Measurements from ENCODE around the gene RNU1-1. TPM values are rescaled to one million over a fixed set of nuclear protein-coding genes. Genes with fewer than 3 reads are reported as not detected.
"Not testable (repeated sequence)": the region's sequence is repeated elsewhere in the genome, so short reads cannot be mapped to it uniquely, and the experiment has no call there.

RNU1-1 gene
- 6,072 TPM for total RNA-seq
- long read RNA-seq: 0 reads

DNA sequence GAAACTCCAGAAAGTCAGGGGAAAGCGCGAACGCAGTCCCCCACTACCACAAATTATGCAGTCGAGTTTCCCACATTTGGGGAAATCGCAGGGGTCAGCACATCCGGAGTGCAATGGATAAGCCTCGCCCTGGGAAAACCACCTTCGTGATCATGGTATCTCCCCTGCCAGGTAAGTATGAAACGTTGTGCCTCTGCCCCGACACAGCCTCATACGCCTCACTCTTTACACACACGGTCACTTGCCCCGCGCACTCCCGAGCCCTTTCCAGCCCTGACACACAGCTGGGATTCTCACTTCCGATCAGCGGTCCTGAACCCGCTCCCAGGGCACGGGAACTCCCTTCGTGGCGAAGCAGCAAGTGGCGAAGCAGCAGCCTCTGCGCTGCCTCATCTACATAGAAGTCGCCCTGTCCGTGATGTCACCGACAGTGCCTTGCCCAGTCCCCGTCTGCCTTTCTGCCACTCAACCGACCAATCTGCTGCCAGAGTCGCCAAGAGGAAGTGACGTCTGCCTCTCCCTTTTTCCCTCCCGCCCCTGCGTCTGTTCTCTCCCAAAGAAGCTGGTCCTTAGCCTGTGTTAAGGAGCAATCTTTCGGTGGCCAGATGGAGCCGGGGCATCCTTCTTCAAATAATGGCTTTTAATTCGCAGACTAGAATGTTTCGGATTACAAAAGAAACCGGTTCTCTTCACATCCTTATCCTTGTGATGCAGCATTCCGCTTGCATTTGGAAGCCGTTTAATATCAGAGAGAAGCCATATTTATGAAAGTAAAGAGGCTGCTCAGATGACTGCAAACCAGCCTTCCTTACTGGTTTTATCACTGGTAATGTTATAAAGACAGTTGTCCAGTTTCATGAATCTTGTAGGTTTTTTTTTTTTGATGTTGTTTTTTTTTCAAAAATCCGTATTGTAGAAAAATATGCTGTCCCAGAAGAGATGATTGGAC is at the start of gene RNU1-1:
TSS of gene RNU1-1 (minus strand) at position 179 of the 949 bp plus-strand sequence.
- Histone ChIP-seq H3K27me3 (ENCODE audit: low read depth) (peaks cover 23% of the 10 kb centered on the region), H3K4me3 (peak within 1 kb of the TSS; percentile 61), H3K27ac (replicated peaks) (peak within 1 kb of the TSS; percentile 84)
- intact Hi-C loops (cut with micrococcal nuclease); H3K9me3 ChIP-seq (replicated peaks); H3K4me1 ChIP-seq; H3K36me3 ChIP-seq: not testable (repeated sequence)
- peak; percentile 78 for DNase-seq

DNA sequence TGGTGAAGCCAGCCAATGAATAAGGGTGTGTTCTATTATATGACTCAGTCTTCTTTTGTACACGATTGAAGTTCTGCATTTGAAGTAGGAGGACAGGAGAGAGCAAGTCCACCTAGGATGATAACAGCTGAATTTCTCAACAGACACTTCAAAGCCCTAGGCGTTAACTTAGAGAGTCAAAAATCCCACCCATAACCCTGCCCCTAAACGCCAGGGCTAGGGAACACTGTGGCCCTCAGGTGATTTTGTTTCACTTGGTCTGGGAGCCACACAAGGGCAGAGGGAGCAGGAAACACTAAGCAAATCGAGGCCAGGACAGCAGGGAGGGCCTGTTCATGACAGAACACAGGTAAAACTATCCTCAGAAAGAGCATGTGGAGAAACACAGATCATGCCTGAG is 47.0 kb upstream of the RNU1-1 start:
- H3K9me3 ChIP-seq (replicated peaks); H3K36me3 ChIP-seq; H3K27me3 ChIP-seq (ENCODE audit: low read depth); H3K4me1 ChIP-seq; DNase-seq; H3K4me3 ChIP-seq; intact Hi-C loops (cut with micrococcal nuclease); H3K27ac ChIP-seq (replicated peaks): not testable (repeated sequence)

DNA sequence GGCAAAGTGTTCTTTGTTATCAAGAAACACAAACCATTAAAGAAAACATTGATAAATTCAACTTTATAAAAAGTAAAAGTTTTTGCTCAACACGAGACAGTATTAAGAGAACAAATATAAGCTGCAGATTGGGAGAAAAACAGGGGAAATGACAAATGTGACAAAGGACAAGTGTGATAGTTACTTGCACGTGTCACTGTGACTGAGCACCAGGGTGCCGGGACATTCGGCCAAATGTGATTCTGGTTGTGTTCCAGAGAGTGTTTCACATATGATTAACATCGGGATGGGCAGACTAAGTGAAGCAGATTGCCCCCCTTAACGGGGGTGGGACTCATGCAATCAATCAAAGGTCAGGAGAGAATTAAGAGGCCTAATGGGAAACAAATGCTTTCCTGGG is 46.4 kb upstream of the RNU1-1 start:
- H3K36me3 ChIP-seq; H3K27ac ChIP-seq (replicated peaks); DNase-seq; intact Hi-C loops (cut with micrococcal nuclease); H3K9me3 ChIP-seq (replicated peaks); H3K4me3 ChIP-seq; H3K27me3 ChIP-seq (ENCODE audit: low read depth); H3K4me1 ChIP-seq: not testable (repeated sequence)

- H3K4me1 ChIP-seq; H3K36me3 ChIP-seq; H3K9me3 ChIP-seq (replicated peaks); H3K27me3 ChIP-seq (ENCODE audit: low read depth); H3K4me3 ChIP-seq; intact Hi-C loops (cut with micrococcal nuclease); DNase-seq; H3K27ac ChIP-seq (replicated peaks): not testable (repeated sequence)
Observed at GRCh38 chr1:16559688-16560087, 45.6 kb upstream of the RNU1-1 start.

GRCh38 chr1:16557034-16557433 is 42.9 kb upstream of the RNU1-1 start:
- H3K27ac ChIP-seq (replicated peaks); H3K4me1 ChIP-seq; H3K27me3 ChIP-seq (ENCODE audit: low read depth); DNase-seq; H3K4me3 ChIP-seq; H3K9me3 ChIP-seq (replicated peaks); intact Hi-C loops (cut with micrococcal nuclease); H3K36me3 ChIP-seq: not testable (repeated sequence)

- H3K27ac ChIP-seq (replicated peaks); H3K4me1 ChIP-seq; H3K4me3 ChIP-seq; DNase-seq; H3K36me3 ChIP-seq; H3K9me3 ChIP-seq (replicated peaks); intact Hi-C loops (cut with micrococcal nuclease): not testable (repeated sequence)
- H3K27me3 ChIP-seq (ENCODE audit: low read depth): peaks cover 10% of the 10 kb centered on the region
Observed at GRCh38 chr1:16553244-16553643, 39.2 kb upstream of the RNU1-1 start.

GRCh38 chr1:16550212-16550918 is 36.3 kb upstream of the RNU1-1 start:
- peaks cover 18% of the 10 kb centered on the region for H3K27me3 ChIP-seq (ENCODE audit: low read depth)
- H3K4me1 ChIP-seq; H3K36me3 ChIP-seq; H3K4me3 ChIP-seq; intact Hi-C loops (cut with micrococcal nuclease); DNase-seq; H3K9me3 ChIP-seq (replicated peaks); H3K27ac ChIP-seq (replicated peaks): not testable (repeated sequence)

DNA sequence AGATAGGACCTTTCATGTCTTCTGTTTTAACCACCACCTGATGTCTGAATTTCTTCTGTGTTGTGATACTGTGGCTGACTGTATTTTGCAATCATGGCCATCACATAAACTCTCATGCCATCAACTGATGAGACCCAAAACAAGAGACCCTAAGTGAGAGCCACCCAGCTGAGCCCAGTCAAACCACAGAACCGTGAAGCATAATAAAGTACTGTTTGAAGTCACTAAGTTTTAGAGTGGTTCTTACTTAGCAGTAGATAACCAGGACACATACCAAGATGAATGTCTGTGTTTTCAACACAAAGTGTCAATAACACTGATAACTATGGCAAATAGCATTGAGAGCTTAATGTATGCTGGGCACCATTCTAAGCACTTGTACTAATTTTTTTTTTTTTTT is 35.5 kb upstream of the RNU1-1 start:
- H3K4me1 ChIP-seq; H3K9me3 ChIP-seq (replicated peaks); H3K4me3 ChIP-seq; H3K36me3 ChIP-seq; H3K27ac ChIP-seq (replicated peaks); DNase-seq; intact Hi-C loops (cut with micrococcal nuclease): not testable (repeated sequence)
- peaks cover 26% of the 10 kb centered on the region for H3K27me3 ChIP-seq (ENCODE audit: low read depth)

GRCh38 chr1:16547502-16548241 is 33.6 kb upstream of the RNU1-1 start:
- intact Hi-C loops (cut with micrococcal nuclease): not testable (repeated sequence)

DNA sequence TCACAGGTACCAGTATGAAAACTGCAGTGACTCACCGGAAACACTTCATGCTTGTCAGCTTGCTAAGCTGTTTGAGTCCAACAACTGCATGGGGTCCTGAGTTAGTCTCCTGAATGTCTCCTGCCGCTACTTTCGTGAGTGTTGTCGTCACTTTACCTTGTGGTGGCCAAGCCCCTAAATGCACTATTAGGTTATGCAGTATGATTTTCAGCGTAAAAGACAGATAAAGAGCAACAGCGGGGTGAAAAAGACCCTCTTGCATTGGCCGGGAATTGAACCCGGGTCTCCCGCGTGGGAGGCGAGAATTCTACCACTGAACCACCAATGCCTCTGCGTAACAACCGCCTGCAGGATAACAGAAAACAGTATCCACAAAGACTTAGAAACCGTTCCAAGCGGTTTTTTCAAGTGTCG is 31.6 kb upstream of the RNU1-1 start:
- H3K36me3 ChIP-seq; H3K9me3 ChIP-seq (replicated peaks); intact Hi-C loops (cut with micrococcal nuclease); DNase-seq; H3K4me3 ChIP-seq; H3K27ac ChIP-seq (replicated peaks); H3K4me1 ChIP-seq: not testable (repeated sequence)
- peaks cover 24% of the 10 kb centered on the region for H3K27me3 ChIP-seq (ENCODE audit: low read depth)

More at GRCh38 chr1:16547502-16548241, 33.6 kb upstream of the RNU1-1 start:
- not testable (repeated sequence) for H3K9me3 ChIP-seq (replicated peaks); H3K4me3 ChIP-seq; H3K4me1 ChIP-seq; H3K27ac ChIP-seq (replicated peaks); DNase-seq; H3K36me3 ChIP-seq
- peaks cover 26% of the 10 kb centered on the region for H3K27me3 ChIP-seq (ENCODE audit: low read depth)

DNA sequence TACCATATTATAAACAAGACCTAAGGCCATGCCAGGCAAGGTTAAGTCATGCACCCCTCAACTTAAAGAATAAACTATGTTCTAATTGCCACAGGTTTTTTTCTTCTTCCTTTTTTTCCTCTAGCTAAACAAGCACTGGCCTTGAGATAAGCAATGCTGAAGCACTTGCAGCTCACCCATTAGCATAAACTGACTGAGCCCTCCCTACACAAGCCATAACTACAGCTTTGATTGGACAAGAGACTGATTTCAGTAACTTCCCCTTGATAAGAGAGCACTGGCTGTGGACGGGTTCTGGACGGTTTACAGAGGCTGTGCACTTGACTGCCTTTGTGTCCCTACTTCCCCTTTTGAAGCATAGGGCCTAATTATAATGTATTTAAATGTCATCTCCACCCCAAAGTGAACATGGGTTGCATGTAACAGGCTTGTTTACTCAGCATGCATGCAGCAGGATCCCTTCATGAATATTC is 26.4 kb upstream of the RNU1-1 start:
- intact Hi-C loops (cut with micrococcal nuclease); H3K9me3 ChIP-seq (replicated peaks); H3K36me3 ChIP-seq; H3K4me3 ChIP-seq; DNase-seq; H3K4me1 ChIP-seq: not testable (repeated sequence)
- peak overlapping the region; percentile 27 for H3K27ac ChIP-seq (replicated peaks)
- peaks cover 21% of the 10 kb centered on the region for H3K27me3 ChIP-seq (ENCODE audit: low read depth)

DNA sequence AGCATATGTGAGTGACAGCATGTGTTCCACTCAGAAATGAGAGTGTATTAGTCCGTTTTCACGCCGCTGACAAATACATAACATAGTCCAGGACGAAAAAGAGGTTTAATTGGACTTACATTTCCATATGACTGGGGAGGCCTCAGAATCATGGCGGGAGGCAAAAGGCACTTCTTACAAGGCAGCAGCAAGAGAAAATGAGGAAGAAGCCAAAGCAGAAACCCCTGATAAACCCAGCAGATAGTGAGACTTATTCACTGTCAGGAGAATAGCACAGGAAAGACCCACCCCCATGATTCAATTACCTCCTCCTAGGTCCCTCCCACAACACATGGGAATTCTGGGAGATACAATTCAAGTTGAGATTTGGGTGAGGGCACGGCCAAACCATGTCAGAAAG is 23.4 kb upstream of the RNU1-1 start:
- H3K27me3 ChIP-seq (ENCODE audit: low read depth): peaks cover 35% of the 10 kb centered on the region
- DNase-seq; H3K9me3 ChIP-seq (replicated peaks); H3K4me3 ChIP-seq; H3K36me3 ChIP-seq; intact Hi-C loops (cut with micrococcal nuclease); H3K4me1 ChIP-seq; H3K27ac ChIP-seq (replicated peaks): not testable (repeated sequence)

DNA sequence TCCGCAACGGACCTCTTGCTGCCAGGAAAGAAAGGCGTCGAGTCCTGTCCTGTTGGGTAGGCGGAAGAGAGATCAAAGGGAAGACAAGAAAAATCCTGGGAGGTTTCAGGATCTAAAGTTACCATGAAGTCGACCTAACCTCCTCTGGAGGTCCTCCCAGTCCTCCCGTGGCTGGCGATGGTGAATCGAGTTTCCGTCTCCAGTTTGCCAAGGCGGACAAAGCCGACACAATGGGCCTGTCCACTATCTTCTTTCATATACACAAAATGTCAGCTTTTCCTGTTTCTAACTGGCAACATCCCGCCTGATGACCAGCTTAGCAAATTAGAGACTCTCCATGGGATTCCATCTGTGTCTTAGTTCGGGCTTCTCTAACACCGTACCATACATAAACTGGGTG is 22.7 kb upstream of the RNU1-1 start:
- DNase-seq; intact Hi-C loops (cut with micrococcal nuclease); H3K9me3 ChIP-seq (replicated peaks); H3K36me3 ChIP-seq; H3K4me1 ChIP-seq; H3K27ac ChIP-seq (replicated peaks); H3K4me3 ChIP-seq: not testable (repeated sequence)
- peaks cover 42% of the 10 kb centered on the region for H3K27me3 ChIP-seq (ENCODE audit: low read depth)
